Nephron progenitor cell (in vitro differentiated cells): ENCODE measurements around the gene PAX7.

ENCODE experiments used
- DNase-seq: peaks from one replicate; pipeline ENCODE4 v3.0.0; 2021
- H3K27ac Mint-ChIP-seq: 2 replicates; pipeline ENCODE4 v1.8.0; 2021; ENCODE audit warnings: mild to moderate bottlenecking, moderate library complexity, mixed read lengths
- H3K27me3 Mint-ChIP-seq: 2 replicates; pipeline ENCODE4 v1.8.0; 2021; ENCODE audit warnings: mild to moderate bottlenecking, low read depth, mixed read lengths; ENCODE audit not compliant: poor library complexity
- H3K36me3 Mint-ChIP-seq: 2 replicates; pipeline ENCODE4 v1.8.0; 2021; ENCODE audit warnings: low read depth, mixed read lengths
- H3K4me1 Mint-ChIP-seq: 2 replicates; pipeline ENCODE4 v1.8.0; 2021; ENCODE audit warnings: mixed read lengths
- H3K4me3 Mint-ChIP-seq: 2 replicates; pipeline ENCODE4 v1.8.0; 2021; ENCODE audit warnings: mild to moderate bottlenecking, moderate library complexity, mixed read lengths
- H3K9me3 Mint-ChIP-seq: 2 replicates; pipeline ENCODE4 v1.8.0; 2021; ENCODE audit warnings: mild to moderate bottlenecking, moderate library complexity, mixed read lengths
- TF ChIP-seq, protein P1 (sequence below): fragments of 200-600 bp; sonication (generic); IDR thresholded peaks from 2 replicates; pipeline ENCODE4 v1.5.0; 2021; ENCODE audit warnings: antibody characterized with exemption

PAX7 gene

DNA sequence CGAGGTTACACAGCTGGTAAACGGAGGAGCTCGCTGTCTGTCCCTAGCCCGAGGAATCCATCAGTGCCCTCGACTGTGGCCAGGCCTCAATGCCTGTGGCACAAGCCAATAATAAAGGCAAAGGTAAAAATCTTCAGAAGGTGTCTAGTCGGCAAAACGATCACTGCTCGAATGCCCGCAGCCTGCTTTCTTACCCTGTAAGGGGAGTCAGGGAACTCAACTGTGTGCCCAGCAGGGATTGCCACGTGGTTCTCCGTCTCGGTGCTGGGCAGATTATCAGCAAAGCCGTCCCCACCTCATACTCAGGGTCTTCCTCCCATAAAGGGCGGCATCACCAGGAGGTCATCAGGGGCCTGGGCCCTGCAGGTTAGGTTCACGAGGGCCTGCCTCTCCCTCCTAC lies 103.4 kb downstream of the PAX7 start:
- no peaks in the 10 kb centered on the region for H3K9me3 Mint-ChIP-seq
- no peak for DNase-seq
- H3K27me3 Mint-ChIP-seq, result peaks cover 35% of the 10 kb centered on the region
- no peaks in the 10 kb centered on the region for H3K36me3 Mint-ChIP-seq
- H3K4me3 Mint-ChIP-seq, result no peak overlapping the region
- H3K27ac Mint-ChIP-seq, result no peak overlapping the region
- peaks cover 44% of the 10 kb centered on the region for H3K4me1 Mint-ChIP-seq
- TF ChIP-seq, protein P1, sequence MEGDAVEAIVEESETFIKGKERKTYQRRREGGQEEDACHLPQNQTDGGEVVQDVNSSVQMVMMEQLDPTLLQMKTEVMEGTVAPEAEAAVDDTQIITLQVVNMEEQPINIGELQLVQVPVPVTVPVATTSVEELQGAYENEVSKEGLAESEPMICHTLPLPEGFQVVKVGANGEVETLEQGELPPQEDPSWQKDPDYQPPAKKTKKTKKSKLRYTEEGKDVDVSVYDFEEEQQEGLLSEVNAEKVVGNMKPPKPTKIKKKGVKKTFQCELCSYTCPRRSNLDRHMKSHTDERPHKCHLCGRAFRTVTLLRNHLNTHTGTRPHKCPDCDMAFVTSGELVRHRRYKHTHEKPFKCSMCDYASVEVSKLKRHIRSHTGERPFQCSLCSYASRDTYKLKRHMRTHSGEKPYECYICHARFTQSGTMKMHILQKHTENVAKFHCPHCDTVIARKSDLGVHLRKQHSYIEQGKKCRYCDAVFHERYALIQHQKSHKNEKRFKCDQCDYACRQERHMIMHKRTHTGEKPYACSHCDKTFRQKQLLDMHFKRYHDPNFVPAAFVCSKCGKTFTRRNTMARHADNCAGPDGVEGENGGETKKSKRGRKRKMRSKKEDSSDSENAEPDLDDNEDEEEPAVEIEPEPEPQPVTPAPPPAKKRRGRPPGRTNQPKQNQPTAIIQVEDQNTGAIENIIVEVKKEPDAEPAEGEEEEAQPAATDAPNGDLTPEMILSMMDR, result no peak

DNA sequence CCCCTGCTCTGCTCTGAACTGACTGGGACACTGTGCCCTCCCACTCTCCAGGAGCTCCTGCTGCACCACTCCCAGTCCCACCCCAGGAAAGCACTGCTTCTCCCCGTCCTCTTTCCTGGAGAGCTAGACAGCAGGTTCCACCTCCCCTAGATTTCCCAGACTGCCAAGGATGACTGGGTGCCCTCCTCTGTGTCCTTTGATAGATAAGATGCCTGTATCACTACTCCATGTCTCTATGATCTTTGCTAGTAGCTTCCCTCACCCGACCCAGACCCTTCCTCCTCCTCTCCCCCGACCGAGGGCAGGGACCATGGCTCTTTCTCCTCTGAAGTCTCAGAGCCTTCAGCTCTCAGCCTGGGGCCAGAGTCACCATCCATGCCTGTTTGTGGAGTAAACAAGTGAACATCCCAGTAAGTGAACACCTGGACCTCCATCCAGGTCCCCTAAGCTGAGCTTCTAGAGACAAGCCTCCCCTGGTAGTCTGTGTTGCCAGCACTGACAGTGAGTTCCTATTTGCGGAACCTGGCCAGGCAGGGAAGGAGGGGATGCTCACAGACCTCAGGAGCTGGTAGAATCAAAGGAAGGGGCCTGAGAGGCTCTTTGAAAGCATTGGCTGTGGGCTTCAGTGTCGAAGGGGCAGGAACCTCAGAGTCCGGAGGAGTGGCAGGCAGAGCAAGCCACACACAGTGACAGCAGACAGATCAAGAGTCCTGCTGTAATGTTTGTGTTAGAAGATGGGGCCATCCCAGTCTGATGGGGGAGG lies 104.0 kb downstream of the PAX7 start:
- no peak overlapping the region for H3K4me3 Mint-ChIP-seq
- no peak overlapping the region for H3K27ac Mint-ChIP-seq

DNA sequence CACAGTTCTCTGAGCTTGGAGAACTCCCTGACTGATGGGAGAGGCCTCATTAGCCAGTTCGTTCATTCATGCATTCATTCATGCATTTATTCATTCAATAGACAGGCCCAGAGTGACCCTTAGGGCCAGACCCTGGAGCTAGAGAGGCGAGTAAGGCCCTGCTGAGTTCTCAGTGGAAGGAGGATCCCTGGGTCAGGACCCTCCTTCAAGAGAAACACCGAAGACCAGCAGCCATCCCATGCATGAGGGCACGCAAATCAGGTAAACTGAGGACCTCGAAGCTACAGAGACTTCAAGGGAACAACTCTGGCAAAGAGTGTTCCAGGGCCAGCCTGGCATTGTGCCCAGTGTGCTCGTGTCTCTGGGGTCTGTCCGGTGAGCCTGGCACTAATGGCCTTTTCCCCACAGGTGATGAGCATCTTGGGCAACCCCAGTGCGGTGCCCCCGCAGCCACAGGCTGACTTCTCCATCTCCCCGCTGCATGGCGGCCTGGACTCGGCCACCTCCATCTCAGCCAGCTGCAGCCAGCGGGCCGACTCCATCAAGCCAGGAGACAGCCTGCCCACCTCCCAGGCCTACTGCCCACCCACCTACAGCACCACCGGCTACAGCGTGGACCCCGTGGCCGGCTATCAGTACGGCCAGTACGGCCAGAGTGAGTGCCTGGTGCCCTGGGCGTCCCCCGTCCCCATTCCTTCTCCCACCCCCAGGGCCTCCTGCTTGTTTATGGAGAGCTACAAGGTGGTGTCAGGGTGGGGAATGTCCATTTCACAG lies 104.8 kb downstream of the PAX7 start:
- TF ChIP-seq, protein P1, result no peak
- Mint-ChIP-seq H3K4me1 (peaks cover 34% of the 10 kb centered on the region), H3K27ac (no peak overlapping the region), H3K4me3 (no peak overlapping the region), H3K36me3 (no peaks in the 10 kb centered on the region), H3K9me3 (no peaks in the 10 kb centered on the region), H3K27me3 (peaks cover 44% of the 10 kb centered on the region)
- DNase-seq, result no peak

More for the DNA sequence above, 104.0 kb downstream of the PAX7 start:
- H3K9me3 Mint-ChIP-seq, result no peaks in the 10 kb centered on the region
- DNase-seq, result no peak
- H3K27me3 Mint-ChIP-seq, result peaks cover 36% of the 10 kb centered on the region
- H3K4me1 Mint-ChIP-seq, result peaks cover 38% of the 10 kb centered on the region
- no peaks in the 10 kb centered on the region for H3K36me3 Mint-ChIP-seq
- TF ChIP-seq, protein P1, result no peak

DNA sequence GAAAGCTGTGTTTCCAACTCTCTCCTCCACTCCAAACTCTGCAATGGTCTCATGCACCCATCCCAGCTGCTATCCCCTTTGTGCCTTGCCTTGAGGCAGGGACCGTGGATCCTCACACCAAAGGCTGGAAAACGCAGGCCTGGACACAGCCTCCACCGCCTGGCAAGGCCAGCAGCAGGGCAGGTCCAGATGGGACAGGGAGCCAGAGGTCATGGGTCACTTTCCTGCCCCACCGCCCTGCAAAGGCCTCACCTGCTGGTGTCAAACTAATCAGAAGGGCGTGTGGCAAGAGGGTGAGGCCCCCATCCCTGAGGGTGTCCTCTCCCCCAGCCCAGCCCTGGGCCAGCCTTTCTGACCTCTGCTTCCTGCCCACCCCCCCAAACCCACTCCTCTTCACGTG lies 106.3 kb downstream of the PAX7 start:
- H3K27me3 Mint-ChIP-seq, result peaks cover 52% of the 10 kb centered on the region
- TF ChIP-seq, protein P1, result no peak
- no peaks in the 10 kb centered on the region for H3K36me3 Mint-ChIP-seq
- no peak for DNase-seq
- no peaks in the 10 kb centered on the region for H3K9me3 Mint-ChIP-seq
- H3K4me1 Mint-ChIP-seq, result peaks cover 34% of the 10 kb centered on the region
- no peak overlapping the region for H3K27ac Mint-ChIP-seq
- H3K4me3 Mint-ChIP-seq, result no peak overlapping the region

DNA sequence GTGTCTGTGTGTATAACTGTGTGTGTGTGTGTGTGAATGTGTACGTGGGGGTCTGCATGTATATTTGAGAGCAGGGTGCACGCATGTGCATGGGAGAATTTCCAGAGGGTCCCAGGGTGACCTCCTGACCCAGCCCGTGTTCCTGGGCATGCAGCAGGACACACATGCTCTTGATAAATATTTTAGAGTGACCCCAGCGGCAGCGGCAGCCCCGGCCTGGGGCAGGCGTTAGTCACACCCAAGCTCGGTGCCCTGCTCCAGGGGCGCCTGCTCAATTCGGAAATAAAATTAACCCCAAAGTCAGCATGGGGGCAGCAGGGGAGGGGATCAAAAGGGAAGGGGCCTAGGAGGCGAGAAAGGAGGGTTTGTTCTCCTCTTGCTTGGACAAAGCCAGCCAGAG lies 107.5 kb downstream of the PAX7 start:
- no peak for DNase-seq
- H3K9me3 Mint-ChIP-seq, result no peaks in the 10 kb centered on the region
- no peak overlapping the region for H3K27ac Mint-ChIP-seq
- peaks cover 24% of the 10 kb centered on the region for H3K4me1 Mint-ChIP-seq
- TF ChIP-seq, protein P1, result no peak
- no peaks in the 10 kb centered on the region for H3K36me3 Mint-ChIP-seq
- H3K27me3 Mint-ChIP-seq, result peaks cover 49% of the 10 kb centered on the region
- H3K4me3 Mint-ChIP-seq, result no peak overlapping the region
